PFSK-1 (cell line): ENCODE results near the gene ATF7IP2.

ENCODE experiments used
- FOXP2 ChIP-seq: optimal IDR thresholded peaks from 2 replicates; pipeline ENCODE3; 2011; ENCODE audit warnings: borderline replicate concordance, control low read depth, inconsistent platforms; ENCODE audit not compliant: insufficient read depth; ENCODE audit errors: extremely low read length, extremely low read depth
- POLR2AphosphoS5 ChIP-seq: IDR thresholded peaks from 2 replicates; pipeline ENCODE4 v1.6.1; 2012; ENCODE audit warnings: low read depth, mild to moderate bottlenecking, control low read depth, low read length, moderate library complexity
- REST ChIP-seq, 2 experiments: IDR thresholded peaks; 2 replicates each; pipeline versions ENCODE4 v1.6.1 to v1.8.0; 2011 to 2012; ENCODE audit warnings: low read depth in 2 of 2, low read length in 2 of 2, control low read depth in 1 of 2, inconsistent platforms in 1 of 2, mild to moderate bottlenecking in 1 of 2, moderate library complexity in 1 of 2; ENCODE audit not compliant: insufficient read depth in 1 of 2
- SIN3A ChIP-seq: IDR thresholded peaks from 2 replicates; pipeline ENCODE4 v1.6.1; 2012; ENCODE audit warnings: mild to moderate bottlenecking, low read length, moderate library complexity, borderline replicate concordance; ENCODE audit not compliant: insufficient read depth
- TAF1 ChIP-seq: IDR thresholded peaks from 2 replicates; pipeline ENCODE4 v1.6.1; 2012; ENCODE audit warnings: low read length, control low read depth, borderline replicate concordance; ENCODE audit not compliant: insufficient read depth

- no peak for TF ChIP-seq TAF1
- TF ChIP-seq POLR2AphosphoS5: no peak
- TF ChIP-seq REST (IDR thresholded peaks at IDR 0.05; ENCODE audit: insufficient read depth in 1 of 2, low read depth in 2 of 2, low read length in 2 of 2): no peak
- TF ChIP-seq FOXP2: no peak
- TF ChIP-seq SIN3A: no peak
Measured at GRCh38 chr16:10497132-10498101, 111.6 kb downstream of the ATF7IP2 start.
